Prostate gland (tissue), 2 donors: ENCODE measurements around the gene ADCY1.

Experiments used
- POLR2A ChIP-seq: fragments of 450-650 bp; IDR thresholded peaks from one replicate; pipeline ENCODE4 v1.6.1; 2016; ENCODE audit warnings: antibody characterized with exemption, mild to moderate bottlenecking
- POLR2AphosphoS5 ChIP-seq: sonication (generic); formaldehyde crosslinking; IDR thresholded peaks from one replicate; pipeline ENCODE4 v1.6.1; 2017; ENCODE audit warnings: antibody characterized with exemption
- TF ChIP-seq, protein P1 (sequence below), 4 experiments: fragments of 200-600 bp in 2 of 4; fragments of 450-650 bp in 2 of 4; sonication (generic) in 2 of 4; IDR thresholded peaks; 1 replicate in 3 of 4; 2 replicates in 1 of 4; pipeline ENCODE4 v1.5.1; 2016 to 2019; ENCODE audit warnings: antibody characterized with exemption in 4 of 4, mild to moderate bottlenecking in 2 of 4, moderate library complexity in 2 of 4

DNA sequence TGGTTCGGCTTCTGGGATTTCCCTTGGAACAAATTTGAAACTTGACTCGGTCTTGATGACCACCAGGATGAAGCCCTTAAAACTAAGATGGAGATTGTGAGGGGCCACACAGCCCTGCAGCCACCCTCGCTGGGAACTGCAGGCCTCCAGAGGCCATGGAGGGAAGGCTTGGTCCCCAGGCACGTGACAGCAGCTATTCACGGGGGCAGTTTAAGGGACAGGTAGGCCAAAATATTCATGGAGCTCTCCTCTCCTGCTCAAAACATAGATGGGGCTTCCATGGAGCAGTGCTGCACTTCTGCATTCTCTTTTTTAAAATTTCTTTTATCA is 137.0 kb downstream of the ADCY1 start:
- TF ChIP-seq, protein P1, sequence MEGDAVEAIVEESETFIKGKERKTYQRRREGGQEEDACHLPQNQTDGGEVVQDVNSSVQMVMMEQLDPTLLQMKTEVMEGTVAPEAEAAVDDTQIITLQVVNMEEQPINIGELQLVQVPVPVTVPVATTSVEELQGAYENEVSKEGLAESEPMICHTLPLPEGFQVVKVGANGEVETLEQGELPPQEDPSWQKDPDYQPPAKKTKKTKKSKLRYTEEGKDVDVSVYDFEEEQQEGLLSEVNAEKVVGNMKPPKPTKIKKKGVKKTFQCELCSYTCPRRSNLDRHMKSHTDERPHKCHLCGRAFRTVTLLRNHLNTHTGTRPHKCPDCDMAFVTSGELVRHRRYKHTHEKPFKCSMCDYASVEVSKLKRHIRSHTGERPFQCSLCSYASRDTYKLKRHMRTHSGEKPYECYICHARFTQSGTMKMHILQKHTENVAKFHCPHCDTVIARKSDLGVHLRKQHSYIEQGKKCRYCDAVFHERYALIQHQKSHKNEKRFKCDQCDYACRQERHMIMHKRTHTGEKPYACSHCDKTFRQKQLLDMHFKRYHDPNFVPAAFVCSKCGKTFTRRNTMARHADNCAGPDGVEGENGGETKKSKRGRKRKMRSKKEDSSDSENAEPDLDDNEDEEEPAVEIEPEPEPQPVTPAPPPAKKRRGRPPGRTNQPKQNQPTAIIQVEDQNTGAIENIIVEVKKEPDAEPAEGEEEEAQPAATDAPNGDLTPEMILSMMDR (IDR thresholded peaks at IDR 0.05): no peak
- no peak for TF ChIP-seq POLR2A
- TF ChIP-seq POLR2AphosphoS5: no peak
